Activated T-helper 9 cell treated with anti-CD3 and anti-CD28 coated beads, Interleukin-2, amount 50 U/mL, for 16 hours (primary cell): ENCODE measurements around the gene MTFMT.
"Not testable (repeated sequence)": the region's sequence is repeated elsewhere in the genome, so short reads cannot be mapped to it uniquely, and the experiment has no call there.

Experiments
- DNase-seq: peaks from one replicate; pipeline ENCODE4 v3.0.0-alpha.2; 2020; ENCODE audit warnings: low read depth

Gene MTFMT

GRCh38 chr15:65028921-65029735, at the start of gene MTFMT:
Gene MTFMT, minus strand, starts transcription at chr15:65029639. Its CDS starts 26 bp downstream, at chr15:65029613.
- DNase-seq = peak; percentile 88

- peak; percentile 28 for DNase-seq
These were observed 48.5 kb upstream of the MTFMT start for GRCh38 chr15:65077981-65078352.

DNA sequence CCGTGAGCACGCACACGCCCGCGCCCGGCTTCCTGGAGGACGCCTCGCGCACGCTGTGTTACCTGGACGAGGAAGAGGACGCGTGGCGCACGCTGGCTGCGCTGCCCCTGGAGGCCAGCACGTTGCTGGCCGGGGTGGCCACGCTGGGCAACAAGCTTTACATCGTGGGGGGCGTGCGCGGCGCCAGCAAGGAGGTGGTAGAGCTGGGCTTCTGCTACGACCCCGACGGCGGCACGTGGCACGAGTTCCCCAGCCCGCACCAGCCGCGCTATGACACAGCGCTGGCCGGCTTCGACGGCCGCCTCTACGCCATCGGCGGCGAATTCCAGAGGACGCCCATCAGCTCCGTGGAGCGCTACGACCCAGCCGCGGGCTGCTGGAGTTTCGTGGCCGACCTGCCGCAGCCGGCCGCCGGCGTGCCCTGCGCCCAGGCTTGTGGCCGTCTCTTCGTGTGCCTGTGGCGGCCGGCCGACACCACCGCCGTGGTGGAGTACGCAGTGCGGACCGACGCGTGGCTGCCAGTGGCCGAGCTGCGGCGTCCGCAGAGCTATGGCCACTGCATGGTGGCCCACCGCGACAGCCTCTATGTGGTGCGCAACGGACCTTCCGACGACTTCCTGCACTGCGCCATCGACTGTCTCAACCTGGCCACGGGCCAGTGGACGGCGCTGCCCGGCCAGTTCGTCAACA, 48.0 kb upstream of the MTFMT start:
- no peak for DNase-seq

DNA sequence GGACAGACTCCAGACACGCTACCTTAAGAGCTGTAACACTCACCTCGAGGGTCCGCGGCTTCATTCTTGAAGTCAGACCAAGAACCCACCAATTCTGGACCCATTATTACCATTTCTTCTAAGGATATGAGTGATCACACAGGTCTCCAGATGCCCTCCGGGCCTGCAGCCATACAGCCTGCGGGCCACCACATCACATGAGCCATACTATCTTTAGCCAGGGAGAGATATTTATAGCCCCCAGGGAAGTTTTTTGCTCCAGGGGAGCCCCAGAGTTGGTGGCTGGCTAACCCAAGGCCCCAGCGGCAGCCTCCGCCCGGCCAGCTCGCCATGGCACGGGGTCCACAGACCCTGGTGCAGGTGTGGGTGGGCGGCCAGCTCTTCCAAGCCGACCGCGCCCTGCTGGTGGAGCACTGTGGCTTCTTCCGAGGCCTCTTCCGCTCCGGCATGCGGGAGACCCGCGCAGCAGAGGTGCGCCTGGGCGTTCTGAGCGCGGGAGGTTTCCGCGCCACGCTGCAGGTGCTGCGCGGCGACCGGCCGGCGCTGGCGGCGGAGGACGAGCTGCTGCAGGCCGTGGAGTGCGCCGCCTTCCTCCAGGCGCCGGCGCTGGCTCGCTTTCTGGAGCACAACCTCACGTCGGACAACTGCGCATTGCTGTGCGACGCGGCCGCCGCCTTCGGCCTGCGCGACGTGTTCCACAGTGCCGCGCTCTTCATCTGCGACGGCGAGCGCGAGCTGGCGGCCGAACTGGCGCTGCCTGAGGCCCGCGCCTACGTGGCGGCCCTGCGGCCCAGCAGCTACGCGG, 47.2 kb upstream of the MTFMT start, which contains the start of gene KBTBD13:
KBTBD13 (plus strand) TSS at position 261 of the 805 bp plus-strand sequence; CDS start at position 331, 70 bp downstream.
- no peak for DNase-seq

GRCh38 chr15:65075607-65076395, 46.4 kb upstream of the MTFMT start:
- not testable (repeated sequence) for DNase-seq

GRCh38 chr15:65074946-65075345, 45.5 kb upstream of the MTFMT start:
- not testable (repeated sequence) for DNase-seq

- no peak for DNase-seq
These were observed 43.2 kb upstream of the MTFMT start for GRCh38 chr15:65072617-65073016.

DNA sequence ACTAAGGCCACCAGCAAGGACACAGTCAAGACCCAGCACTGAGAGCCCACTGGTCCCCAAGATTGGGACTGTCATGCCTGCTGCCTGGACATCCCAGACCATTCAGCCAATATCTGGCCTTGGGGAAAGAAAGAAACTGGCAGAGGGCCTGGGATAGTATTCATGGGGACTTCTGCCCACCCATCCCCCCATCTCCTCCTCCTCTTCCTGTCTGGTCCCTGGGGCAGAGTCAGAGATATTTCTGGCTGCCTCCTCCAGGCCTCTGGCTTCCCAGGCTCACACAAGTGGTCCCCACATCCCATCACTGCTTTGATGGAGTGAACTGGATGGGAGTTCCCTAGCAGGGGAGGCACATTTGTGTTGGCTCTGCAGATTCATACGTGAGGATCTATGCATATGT, 42.6 kb upstream of the MTFMT start:
- DNase-seq = no peak

GRCh38 chr15:65071381-65071811, 42.0 kb upstream of the MTFMT start:
- no peak for DNase-seq

- DNase-seq = no peak
These were observed 40.5 kb upstream of the MTFMT start for GRCh38 chr15:65069779-65070546.

DNA sequence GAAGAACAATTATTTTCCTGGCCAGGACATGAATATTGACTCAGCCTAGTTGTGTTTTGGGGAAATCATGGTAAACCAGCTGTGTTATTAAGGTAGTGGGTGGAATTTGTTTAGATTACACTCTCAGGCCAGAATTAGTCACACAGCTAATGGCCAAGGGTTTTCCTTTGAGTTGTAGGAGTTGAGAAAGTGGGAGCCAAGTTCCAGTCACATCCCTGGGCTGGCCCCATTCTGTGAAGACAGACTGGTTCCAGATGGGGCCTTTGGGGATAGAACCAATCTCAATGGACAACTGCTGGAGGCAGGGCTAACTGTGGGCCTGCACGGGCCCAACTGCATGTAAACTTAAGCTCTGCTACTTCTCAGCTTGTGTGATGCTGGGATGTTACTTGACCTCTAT, 39.7 kb upstream of the MTFMT start:
- no peak for DNase-seq

GRCh38 chr15:65068403-65068788, 39.0 kb upstream of the MTFMT start:
- DNase-seq = no peak

DNA sequence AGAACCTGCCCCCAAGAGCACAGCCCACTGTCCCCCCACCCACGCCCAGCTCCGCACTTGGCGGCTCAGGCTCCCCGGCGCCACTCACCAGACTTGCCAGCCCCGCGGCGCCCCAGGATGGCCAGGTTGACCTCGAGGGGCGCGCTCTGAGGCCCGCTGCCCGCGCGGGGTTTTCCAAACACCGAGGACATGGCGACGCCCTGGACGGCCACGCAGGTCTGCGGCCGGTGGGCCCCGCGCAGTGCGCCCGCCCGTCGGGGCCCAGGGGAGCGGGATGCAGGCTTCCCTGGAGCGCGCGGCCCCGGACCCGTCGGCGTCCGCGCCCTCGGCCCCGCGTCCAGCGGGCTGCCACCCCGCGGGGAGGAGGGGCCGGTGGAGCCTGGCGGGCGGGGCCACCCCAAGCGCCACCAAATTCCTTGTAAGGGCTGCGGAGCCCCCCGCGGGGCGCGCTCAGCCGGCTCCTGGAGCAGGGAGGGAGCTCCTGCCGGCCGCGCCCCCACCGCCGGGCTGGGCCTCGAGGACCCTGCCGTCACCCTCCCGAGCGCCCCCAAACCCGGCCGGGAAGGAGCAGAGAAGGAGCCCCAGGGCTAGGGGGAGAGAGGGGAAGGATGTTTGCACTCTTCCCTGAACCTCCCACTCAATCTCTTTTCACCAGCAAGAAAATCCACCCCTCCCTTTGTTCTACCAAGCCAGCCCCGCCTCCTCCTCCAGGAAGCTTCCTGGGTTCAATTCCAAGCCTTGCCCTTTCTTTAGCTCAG, 38.4 kb upstream of the MTFMT start, which contains the start of gene RASL12:
RASL12 (minus strand) TSS at position 347 of the 758 bp plus-strand sequence; CDS start at position 191, 156 bp downstream.
- DNase-seq = no peak

- no peak for DNase-seq
These were observed 37.8 kb upstream of the MTFMT start for GRCh38 chr15:65067317-65067644.

DNA sequence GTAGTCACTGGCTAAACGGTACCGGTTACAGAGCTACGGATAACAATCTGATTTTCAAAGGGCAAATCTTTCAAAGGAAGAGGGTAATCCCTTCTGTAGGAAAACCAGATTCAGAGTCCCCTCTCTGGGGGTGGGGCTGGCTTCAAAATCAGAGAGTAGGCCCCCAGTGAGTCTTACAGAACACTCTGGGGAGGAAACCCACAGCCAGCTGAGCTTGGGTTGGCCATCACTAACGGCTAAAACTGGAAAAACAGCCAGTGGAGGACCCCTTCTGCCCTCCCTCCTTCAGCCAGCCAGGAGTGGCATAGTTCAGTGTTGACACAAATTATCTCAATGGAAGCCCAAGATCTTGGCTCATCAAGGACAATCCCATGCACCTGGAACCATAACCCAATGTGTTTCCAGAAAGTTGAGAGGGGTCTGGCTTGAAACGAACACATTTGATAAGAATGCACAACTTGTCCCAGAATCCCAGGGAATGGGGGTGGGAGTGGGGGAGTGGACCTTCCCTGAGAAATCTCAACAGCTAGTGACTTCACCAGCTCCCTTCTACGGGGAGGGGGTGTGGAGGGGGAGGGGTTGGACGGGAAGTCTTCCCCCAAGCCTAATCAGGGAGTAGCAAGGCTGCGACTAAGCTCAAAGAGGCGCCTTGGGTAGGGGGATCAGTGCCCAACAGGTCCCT, 37.3 kb upstream of the MTFMT start:
- no peak for DNase-seq

GRCh38 chr15:65066001-65066634, 36.7 kb upstream of the MTFMT start:
- DNase-seq = no peak

- DNase-seq = no peak
These were observed 33.3 kb upstream of the MTFMT start for GRCh38 chr15:65062726-65063125.

- DNase-seq = no peak
These were observed 32.6 kb upstream of the MTFMT start for GRCh38 chr15:65062061-65062460.
